Fibroblast of lung (primary cell): Measurements from ENCODE around the gene THOC6. TPM values are rescaled to one million over a fixed set of nuclear protein-coding genes. Genes with fewer than 3 reads are reported as not detected.

ENCODE experiments used
- DNase-seq, 2 donors: peaks; one replicate each; pipeline versions ENCODE4 v3.0.0 to v3.0.0-alpha.2; 2010; ENCODE audit warnings: low read depth in 2 of 2
- H2AFZ ChIP-seq: 2 replicates; pipeline ENCODE4 v1.5.1; 2012; ENCODE audit warnings: low read length, control low read depth, inconsistent platforms
- H3K27ac ChIP-seq: 2 replicates; pipeline ENCODE4 v1.5.1; 2011; ENCODE audit warnings: low read length, control low read depth; ENCODE audit not compliant: insufficient read depth
- H3K27me3 ChIP-seq: 2 replicates; pipeline ENCODE4 v1.5.1; 2011; ENCODE audit warnings: mild to moderate bottlenecking, low read length; ENCODE audit not compliant: control insufficient read depth, insufficient read depth
- H3K36me3 ChIP-seq: 2 replicates; pipeline ENCODE4 v1.5.1; 2011; ENCODE audit warnings: low read length; ENCODE audit not compliant: control insufficient read depth, insufficient read depth
- H3K4me1 ChIP-seq: 2 replicates; pipeline ENCODE4 v1.5.1; 2011; ENCODE audit warnings: low read length; ENCODE audit not compliant: control insufficient read depth, insufficient read depth; ENCODE audit errors: extremely low read depth
- H3K4me2 ChIP-seq: 2 replicates; pipeline ENCODE4 v1.5.1; 2011; ENCODE audit warnings: low read length, control low read depth; ENCODE audit not compliant: insufficient read depth; ENCODE audit errors: extremely low read depth
- H3K4me3 ChIP-seq, 4 experiments: fragments of 200-600 bp in 1 of 4; sonication (generic) in 1 of 4; replicated peaks in 1 of 4; 2 replicates each; pipeline ENCODE4 v1.5.1; 2011 to 2016; ENCODE audit warnings: low read length in 4 of 4, low read depth in 3 of 4, mild to moderate bottlenecking in 3 of 4, control low read depth in 2 of 4, inconsistent platforms in 1 of 4, mixed read lengths in 1 of 4; ENCODE audit not compliant: insufficient read depth in 1 of 4; ENCODE audit errors: control extremely low read depth in 1 of 4
- H3K79me2 ChIP-seq: 2 replicates; pipeline ENCODE4 v1.5.1; 2012; ENCODE audit warnings: mild to moderate bottlenecking, low read length, inconsistent platforms; ENCODE audit not compliant: control insufficient read depth, insufficient read depth
- H3K9ac ChIP-seq: 2 replicates; pipeline ENCODE4 v1.5.1; 2011; ENCODE audit warnings: mild to moderate bottlenecking, low read length, control low read depth; ENCODE audit not compliant: insufficient read depth
- H3K9me3 ChIP-seq: 2 replicates; pipeline ENCODE4 v1.5.1; 2012; ENCODE audit warnings: low read depth, low read length; ENCODE audit not compliant: control insufficient read depth, insufficient read depth
- H4K20me1 ChIP-seq: 2 replicates; pipeline ENCODE4 v1.5.1; 2011; ENCODE audit warnings: low read length; ENCODE audit not compliant: control insufficient read depth, insufficient read depth; ENCODE audit errors: extremely low read depth
- CTCF ChIP-seq, 2 donors: IDR thresholded peaks in 1 of 2; conservative IDR thresholded peaks in 1 of 2; 1 replicate in 1 of 2; 2 replicates in 1 of 2; pipeline ENCODE4 v1.5.1; 2011 to 2012; ENCODE audit warnings: low read length in 2 of 2, control low read depth in 1 of 2, inconsistent platforms in 1 of 2, low read depth in 1 of 2, mild to moderate bottlenecking in 1 of 2
- EZH2 ChIP-seq: IDR thresholded peaks from 2 replicates; pipeline ENCODE4 v1.5.1; 2012; ENCODE audit warnings: low read length, control low read depth, mild to moderate bottlenecking; ENCODE audit errors: missing control alignments
- polyA plus RNA-seq, 2 donors: library from polyadenylated mRNA; depleted of rRNA in 1 of 2; stranded (reverse) in 1 of 2; unstranded in 1 of 2; fragments of >200 nt; gene quantifications; 2 replicates each; pipeline ENCODE4 v1.2.1, GENCODE V29; 2011 to 2012; ENCODE audit warnings: missing spikeins in 1 of 2
- total RNA-seq: library from RNA; depleted of rRNA; stranded (reverse); fragments of >200 nt; gene quantifications from 2 replicates; pipeline ENCODE4 v1.2.1, GENCODE V29; 2014

Gene THOC6
- total and polyA plus RNA-seq, 2 donors (not counting 1 experiment from before 2014, with no cell fraction given): 17.6 to 26.6 TPM

- no peaks in the 10 kb centered on the region for H4K20me1 ChIP-seq
- H3K4me2 ChIP-seq: no peak overlapping the region
- H3K79me2 ChIP-seq: peaks cover 2% of the 10 kb centered on the region
- peaks cover 5% of the 10 kb centered on the region for H3K27me3 ChIP-seq
- H2AFZ ChIP-seq: no peak overlapping the region
- H3K36me3 ChIP-seq: peaks cover 27% of the 10 kb centered on the region
- no peak for TF ChIP-seq EZH2
- TF ChIP-seq CTCF (conservative IDR thresholded peaks at IDR 0.05 in 1 of 2, IDR thresholded peaks at IDR 0.05 in 1 of 2; ENCODE audit: low read depth in 1 of 2, low read length in 2 of 2): no peak
- no peak overlapping the region for H3K9ac ChIP-seq
- peaks cover 7% of the 10 kb centered on the region for H3K4me1 ChIP-seq
- no peaks in the 10 kb centered on the region for H3K9me3 ChIP-seq
- no peak for DNase-seq
- no peak overlapping the region for H3K27ac ChIP-seq
- no peak overlapping the region for H3K4me3 ChIP-seq
Observed at GRCh38 chr16:3026003-3026378, 2.2 kb downstream of the THOC6 start.

GRCh38 chr16:3026609-3027488, 3.0 kb downstream of the THOC6 start:
- peaks cover 2% of the 10 kb centered on the region for H4K20me1 ChIP-seq
- DNase-seq: no peak
- H3K4me1 ChIP-seq: peaks cover 7% of the 10 kb centered on the region
- TF ChIP-seq CTCF (conservative IDR thresholded peaks at IDR 0.05 in 1 of 2, IDR thresholded peaks at IDR 0.05 in 1 of 2; ENCODE audit: low read depth in 1 of 2, low read length in 2 of 2): no peak
- no peak for TF ChIP-seq EZH2
- no peak overlapping the region for H3K27ac ChIP-seq
- H3K36me3 ChIP-seq: peaks cover 21% of the 10 kb centered on the region
- no peak overlapping the region for H3K9ac ChIP-seq
- no peak overlapping the region for H3K4me3 ChIP-seq
- no peaks in the 10 kb centered on the region for H3K9me3 ChIP-seq
- H3K79me2 ChIP-seq: peaks cover 2% of the 10 kb centered on the region
- H3K4me2 ChIP-seq: no peak overlapping the region
- peaks cover 5% of the 10 kb centered on the region for H3K27me3 ChIP-seq
- no peak overlapping the region for H2AFZ ChIP-seq

- no peak overlapping the region for H3K4me2 ChIP-seq
- DNase-seq: no peak
- peaks cover 2% of the 10 kb centered on the region for H4K20me1 ChIP-seq
- no peak for TF ChIP-seq EZH2
- no peak for TF ChIP-seq CTCF (conservative IDR thresholded peaks at IDR 0.05 in 1 of 2, IDR thresholded peaks at IDR 0.05 in 1 of 2; ENCODE audit: low read depth in 1 of 2, low read length in 2 of 2)
- H3K4me1 ChIP-seq: peaks cover 6% of the 10 kb centered on the region
- H3K27me3 ChIP-seq: peaks cover 9% of the 10 kb centered on the region
- no peak overlapping the region for H3K27ac ChIP-seq
- H3K4me3 ChIP-seq: no peak overlapping the region
- H3K9ac ChIP-seq: no peak overlapping the region
- no peaks in the 10 kb centered on the region for H3K9me3 ChIP-seq
- H2AFZ ChIP-seq: no peak overlapping the region
- peaks cover 21% of the 10 kb centered on the region for H3K36me3 ChIP-seq
- peaks cover 2% of the 10 kb centered on the region for H3K79me2 ChIP-seq
Observed at GRCh38 chr16:3027489-3027795, 3.6 kb downstream of the THOC6 start.
